GM21576 (cell line): Measurements from ENCODE around the gene SUFU.
"Not testable (repeated sequence)": the region's sequence is repeated elsewhere in the genome, so short reads cannot be mapped to it uniquely, and the experiment has no call there.

Experiments
- ATAC-seq: cut with Tn5 transposase; IDR thresholded peaks from one replicate; pipeline ENCODE4 v1.9.1; 2021; ENCODE audit warnings: mild to moderate bottlenecking, moderate library complexity; ENCODE audit not compliant: unreplicated experiment

The SUFU gene

GRCh38 chr10:102665904-102666509 lies 162.2 kb downstream of the SUFU start:
- ATAC-seq, result no peak

- not testable (repeated sequence) for ATAC-seq
Measured at GRCh38 chr10:102667411-102667810, 163.6 kb downstream of the SUFU start.

- ATAC-seq, result no peak
Measured at GRCh38 chr10:102668326-102669107, 164.7 kb downstream of the SUFU start.

GRCh38 chr10:102669206-102670064 lies 165.7 kb downstream of the SUFU start:
- no peak for ATAC-seq

- no peak for ATAC-seq
Measured at GRCh38 chr10:102670065-102670670, 166.4 kb downstream of the SUFU start.

GRCh38 chr10:102670871-102671434 lies 167.2 kb downstream of the SUFU start:
- ATAC-seq, result no peak

GRCh38 chr10:102673236-102673818 lies 169.6 kb downstream of the SUFU start:
- ATAC-seq, result no peak

GRCh38 chr10:102673819-102674511 lies 170.2 kb downstream of the SUFU start:
- ATAC-seq, result no peak

- ATAC-seq, result no peak
Measured at GRCh38 chr10:102674566-102674965, 170.8 kb downstream of the SUFU start.

- no peak for ATAC-seq
Measured at GRCh38 chr10:102675011-102675665, 171.4 kb downstream of the SUFU start.

- ATAC-seq, result no peak
Measured at GRCh38 chr10:102675666-102676533, 172.1 kb downstream of the SUFU start.

- ATAC-seq, result no peak
Measured at GRCh38 chr10:102676534-102677315, 173.0 kb downstream of the SUFU start.

GRCh38 chr10:102677331-102678067 lies 173.7 kb downstream of the SUFU start:
- ATAC-seq, result no peak

GRCh38 chr10:102678068-102678400 lies 174.3 kb downstream of the SUFU start:
- no peak for ATAC-seq

- ATAC-seq, result no peak
Measured at GRCh38 chr10:102678842-102679289, 175.1 kb downstream of the SUFU start.

GRCh38 chr10:102679596-102679995 lies 175.8 kb downstream of the SUFU start:
- ATAC-seq, result no peak

- ATAC-seq, result no peak
Measured at GRCh38 chr10:102681696-102682095, 177.9 kb downstream of the SUFU start.
